Bronchial epithelial cell (primary cell): ENCODE data around the gene NBEA. TPM values are rescaled to one million over a fixed set of nuclear protein-coding genes. Genes with fewer than 3 reads are reported as not detected.

ENCODE experiments used
- DNase-seq: peaks from one replicate; pipeline ENCODE4 v3.0.0-alpha.2; 2010; ENCODE audit warnings: low read depth
- FAIRE-seq: peaks from 2 replicates; lab custom pipeline; 2011; peaks lifted over from hg19 to GRCh38; lab: Jason Lieb, UNC
- H3K27me3 ChIP-seq: 2 replicates; pipeline ENCODE4 v1.5.1; 2011; ENCODE audit warnings: low read length; ENCODE audit not compliant: control insufficient read depth, insufficient read depth
- H3K36me3 ChIP-seq: 2 replicates; pipeline ENCODE4 v1.5.1; 2011; ENCODE audit warnings: low read length; ENCODE audit not compliant: control insufficient read depth, insufficient read depth
- H3K4me3 ChIP-seq: 2 replicates; pipeline ENCODE4 v1.5.1; 2011; ENCODE audit warnings: mild to moderate bottlenecking, low read depth, low read length, control low read depth
- CTCF ChIP-seq: IDR thresholded peaks from 2 replicates; pipeline ENCODE4 v1.5.1; 2011; ENCODE audit warnings: mild to moderate bottlenecking, moderate library complexity, low read length, control low read depth, inconsistent platforms; ENCODE audit not compliant: insufficient read depth, severe bottlenecking
- total RNA-seq: library from RNA; depleted of rRNA; stranded (reverse); fragments of >200 nt; gene quantifications from 2 replicates; pipeline ENCODE4 v1.2.1, GENCODE V29; 2014

The NBEA gene
- total RNA-seq, 1 donor from 2014 or later, result 0.53 TPM

GRCh38 chr13:35687336-35687735 is 745.3 kb downstream of the NBEA start:
- DNase-seq (no peak), FAIRE-seq (no peak)
- Histone ChIP-seq H3K27me3 (no peaks in the 10 kb centered on the region), H3K4me3 (no peak overlapping the region), H3K36me3 (no peaks in the 10 kb centered on the region)
- no peak for TF ChIP-seq CTCF

GRCh38 chr13:35690581-35691207 is 748.6 kb downstream of the NBEA start:
- peak; percentile 89 for DNase-seq

GRCh38 chr13:35693134-35693784 is 751.2 kb downstream of the NBEA start:
- H3K27me3 ChIP-seq, result no peaks in the 10 kb centered on the region
- no peak for TF ChIP-seq CTCF
- no peak for FAIRE-seq
- DNase-seq, result no peak
- no peak overlapping the region for H3K4me3 ChIP-seq
- H3K36me3 ChIP-seq, result no peaks in the 10 kb centered on the region

More at GRCh38 chr13:35690581-35691207, 748.6 kb downstream of the NBEA start:
- FAIRE-seq, result no peak
- no peaks in the 10 kb centered on the region for H3K27me3 ChIP-seq
- TF ChIP-seq CTCF, result no peak
- H3K36me3 ChIP-seq, result no peaks in the 10 kb centered on the region
- no peak overlapping the region for H3K4me3 ChIP-seq

- H3K36me3 ChIP-seq, result no peaks in the 10 kb centered on the region
- no peak for TF ChIP-seq CTCF
- no peak overlapping the region for H3K4me3 ChIP-seq
- FAIRE-seq, result no peak
- H3K27me3 ChIP-seq, result no peaks in the 10 kb centered on the region
- DNase-seq, result no peak
Measured at GRCh38 chr13:35694031-35694430, 752.0 kb downstream of the NBEA start.

GRCh38 chr13:35694549-35695447 is 752.7 kb downstream of the NBEA start:
- Histone ChIP-seq H3K36me3 (no peaks in the 10 kb centered on the region), H3K4me3 (no peak overlapping the region), H3K27me3 (no peaks in the 10 kb centered on the region)
- no peak for TF ChIP-seq CTCF
- FAIRE-seq, result no peak
- no peak for DNase-seq
